HK-2 (cell line): Measurements from ENCODE around the gene GLB1L3.
"Not testable (repeated sequence)": the region's sequence is repeated elsewhere in the genome, so short reads cannot be mapped to it uniquely, and the experiment has no call there.

ENCODE experiments used
- DNase-seq: peaks from one replicate; pipeline ENCODE4 v3.0.0-alpha.2; 2018; ENCODE audit not compliant: unreplicated experiment

The GLB1L3 gene

DNA sequence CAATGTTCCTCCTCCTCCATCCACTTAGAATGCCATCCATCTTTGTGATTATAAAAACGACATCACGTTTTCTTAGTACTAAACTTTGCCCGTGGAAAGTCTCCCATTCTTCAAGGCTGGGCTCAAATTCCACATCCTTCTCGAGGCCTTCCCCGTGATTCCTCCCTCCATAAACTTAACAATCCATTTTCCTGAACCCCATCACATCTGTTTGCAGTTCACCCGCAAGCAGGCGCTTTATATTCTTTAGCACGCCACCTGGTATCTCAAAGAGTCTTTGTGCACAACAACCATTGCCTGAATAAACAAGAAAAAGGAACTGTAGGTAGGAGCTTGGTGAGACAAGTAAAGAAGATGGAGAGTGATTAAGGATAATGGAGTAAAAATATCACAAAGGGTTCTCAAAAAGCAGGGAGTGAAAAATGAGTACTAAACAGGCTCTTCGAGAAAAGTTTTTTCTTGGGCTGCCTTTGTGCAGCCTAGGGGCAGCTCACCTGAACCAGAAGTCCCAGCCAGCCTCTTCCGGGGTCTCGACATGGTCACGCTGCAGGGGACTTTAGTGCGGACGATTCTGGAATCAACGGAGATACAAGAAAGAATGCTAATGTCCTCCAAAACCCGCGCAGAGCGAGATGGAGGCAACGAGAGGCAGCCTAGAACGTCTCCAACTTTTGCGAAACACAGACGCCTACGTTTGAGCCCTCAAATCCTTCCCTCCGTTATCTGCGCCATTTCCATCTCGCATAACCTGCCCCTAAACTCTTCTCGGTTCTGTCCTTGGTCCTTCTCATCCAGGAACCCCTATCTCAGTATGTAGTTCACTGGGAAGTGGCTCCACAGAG is 23.6 kb upstream of the GLB1L3 start:
- DNase-seq = no peak

DNA sequence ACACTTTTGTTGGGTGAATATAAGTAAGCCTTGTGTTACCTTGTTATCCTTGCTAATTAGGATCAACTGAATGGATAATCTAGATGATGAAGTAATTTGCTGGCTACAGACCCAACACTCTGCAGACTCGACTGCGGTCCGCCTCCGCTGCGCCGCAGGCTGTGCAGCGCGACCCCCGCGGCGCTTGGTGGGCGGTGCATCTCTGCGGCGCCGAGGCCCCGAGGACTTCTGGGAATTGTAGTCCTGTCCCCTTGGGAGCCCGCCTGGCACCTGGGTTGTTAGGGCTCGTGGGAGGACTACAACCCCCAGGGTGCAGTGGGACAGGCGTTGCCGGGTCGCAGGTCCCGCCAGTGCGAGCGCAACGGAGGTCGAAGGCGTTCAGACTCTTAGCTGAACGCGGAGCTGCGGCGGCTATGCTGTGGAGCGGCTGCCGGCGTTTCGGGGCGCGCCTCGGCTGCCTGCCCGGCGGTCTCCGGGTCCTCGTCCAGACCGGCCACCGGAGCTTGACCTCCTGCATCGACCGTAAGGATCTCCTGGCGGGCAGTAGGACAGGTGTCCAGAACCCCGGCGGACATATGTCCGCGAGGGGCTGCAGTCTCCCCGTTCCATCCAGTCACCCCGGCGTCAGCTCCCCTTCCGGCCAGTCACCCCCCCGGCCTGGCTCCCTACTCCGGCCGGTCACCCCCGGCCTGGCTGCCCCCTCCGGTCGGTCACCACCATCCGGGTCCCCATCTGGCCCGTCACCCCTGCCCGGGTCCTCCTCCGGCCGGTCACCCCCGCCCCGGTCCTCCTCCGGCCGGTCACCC is 22.8 kb upstream of the GLB1L3 start, which contains the start of the genes ACAD8 and THYN1:
Gene ACAD8, plus strand, starts transcription at position 381 of the 806 bp plus-strand sequence. Its CDS starts 33 bp downstream, at position 414.
Gene THYN1, minus strand, starts transcription at position 165 of the 806 bp plus-strand sequence. CDS start 470 bp downstream, outside the sequence.
- peak; percentile 89 for DNase-seq

DNA sequence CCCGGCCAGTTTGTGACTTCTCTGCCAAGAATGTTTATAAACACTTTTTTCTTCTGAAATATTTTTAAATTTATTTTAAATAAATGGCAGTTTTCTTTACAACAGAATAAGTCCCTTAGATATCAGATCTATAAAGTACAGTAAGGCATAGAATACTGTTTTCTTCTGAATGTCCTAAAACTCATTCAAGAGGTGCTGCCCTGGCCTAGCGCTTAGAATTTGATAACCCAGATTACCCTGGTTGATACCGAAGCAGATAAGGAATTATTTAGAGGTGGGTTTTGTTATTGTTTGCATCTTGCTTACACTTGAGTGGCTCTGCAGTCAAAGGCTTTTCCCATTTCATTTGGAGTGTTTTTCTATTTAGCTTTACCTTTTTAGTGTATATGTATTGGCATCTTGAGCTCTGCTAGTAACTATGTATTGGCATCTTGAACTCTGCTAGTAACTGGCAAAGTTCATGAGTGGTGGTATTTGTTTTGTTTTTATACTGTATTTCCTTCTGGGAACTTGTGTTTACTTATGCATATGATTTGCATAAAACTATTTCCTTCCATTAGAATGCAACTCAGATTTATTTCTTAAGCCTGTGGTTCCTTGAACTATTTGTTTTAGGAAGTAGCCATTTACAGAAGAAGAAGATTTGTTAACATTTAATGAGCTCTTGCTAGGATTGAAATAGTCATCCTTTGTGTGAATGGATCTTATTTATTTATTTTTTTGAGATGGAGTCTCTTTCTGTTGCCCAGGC is 21.6 kb upstream of the GLB1L3 start:
- no peak for DNase-seq

DNA sequence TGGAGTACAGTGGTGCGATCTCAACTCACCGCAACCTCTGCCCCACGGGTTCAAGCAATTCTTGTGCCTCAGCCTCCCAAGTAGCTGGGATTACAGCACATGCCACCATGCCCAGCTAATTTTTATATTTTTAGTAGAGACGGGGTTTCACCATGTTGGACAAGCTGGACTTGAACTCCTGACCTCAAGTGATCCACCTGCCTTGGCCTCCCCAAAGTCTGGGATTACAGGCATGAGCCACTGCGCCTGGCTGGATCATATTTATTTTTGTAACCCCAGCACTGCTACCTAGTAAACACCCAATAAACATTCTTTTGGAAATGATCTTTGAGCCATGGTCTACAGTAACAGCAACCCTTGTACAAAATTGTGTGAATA is 21.0 kb upstream of the GLB1L3 start:
- not testable (repeated sequence) for DNase-seq

DNA sequence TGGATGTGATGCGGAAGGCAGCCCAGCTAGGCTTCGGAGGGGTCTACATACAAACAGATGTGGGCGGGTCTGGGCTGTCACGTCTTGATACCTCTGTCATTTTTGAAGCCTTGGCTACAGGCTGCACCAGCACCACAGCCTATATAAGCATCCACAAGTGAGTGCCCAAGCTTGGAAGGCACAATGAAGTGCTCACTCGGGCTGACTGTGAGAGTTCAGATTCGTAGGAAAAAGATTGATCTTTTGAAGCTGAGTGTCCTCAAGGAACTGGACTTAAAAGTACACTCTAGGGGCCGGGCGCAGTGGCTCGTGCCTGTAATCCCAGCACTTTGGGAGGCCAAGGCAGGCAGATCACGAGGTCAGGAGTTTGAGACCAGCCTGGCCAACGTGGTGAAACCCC is 19.1 kb upstream of the GLB1L3 start:
- DNase-seq = no peak

DNA sequence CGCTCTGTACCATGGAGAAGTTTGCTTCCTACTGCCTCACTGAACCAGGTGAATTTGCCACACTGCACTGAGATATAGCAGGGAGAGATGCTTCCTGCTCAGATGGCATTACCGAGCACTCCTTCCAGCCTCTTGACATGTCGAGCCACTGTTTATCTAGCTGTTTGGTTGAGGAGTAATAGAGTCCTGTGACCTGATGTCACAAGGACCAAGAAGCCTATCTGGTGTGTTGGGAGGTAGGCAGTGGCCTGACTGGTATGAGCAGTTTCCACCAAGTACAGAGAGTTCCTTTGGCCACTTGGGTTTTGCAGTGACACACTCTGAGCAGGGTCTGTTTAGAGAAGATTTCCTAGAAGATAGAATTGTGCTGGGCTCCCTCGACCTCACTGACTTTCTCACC is 17.6 kb upstream of the GLB1L3 start:
- no peak for DNase-seq

DNA sequence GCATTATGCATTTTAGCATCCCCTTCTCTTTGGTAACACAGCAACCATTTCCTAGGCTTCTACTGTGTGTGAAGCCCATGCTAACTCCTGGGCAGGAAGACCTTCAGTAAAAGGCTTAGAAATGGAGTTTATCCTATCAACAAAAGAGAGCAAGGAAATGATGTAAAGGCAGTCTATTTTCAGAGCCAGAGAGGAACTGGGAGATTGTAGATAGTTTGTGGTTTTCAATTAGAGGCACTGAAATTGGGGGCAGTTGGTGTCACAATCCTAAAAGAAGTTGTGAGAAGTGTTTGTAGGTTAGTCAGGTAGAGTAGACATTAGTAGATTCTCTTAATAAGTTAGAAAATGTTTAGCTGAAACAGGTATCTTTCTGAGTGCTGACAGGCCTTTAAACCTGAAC is 15.7 kb upstream of the GLB1L3 start:
- no peak for DNase-seq

DNA sequence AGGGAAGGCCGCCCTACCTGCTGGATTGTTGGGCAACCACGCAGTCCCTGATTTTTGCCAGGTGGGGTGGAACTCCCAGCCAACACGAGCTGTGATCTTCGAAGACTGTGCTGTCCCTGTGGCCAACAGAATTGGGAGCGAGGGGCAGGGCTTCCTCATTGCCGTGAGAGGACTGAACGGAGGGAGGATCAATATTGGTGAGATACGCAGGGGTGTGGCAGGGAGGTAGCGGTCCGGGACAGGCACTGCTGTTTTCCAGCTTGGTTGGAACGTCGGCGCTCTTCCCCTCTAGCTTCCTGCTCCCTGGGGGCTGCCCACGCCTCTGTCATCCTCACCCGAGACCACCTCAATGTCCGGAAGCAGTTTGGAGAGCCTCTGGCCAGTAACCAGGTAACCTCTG is 15.2 kb upstream of the GLB1L3 start:
- no peak for DNase-seq

DNA sequence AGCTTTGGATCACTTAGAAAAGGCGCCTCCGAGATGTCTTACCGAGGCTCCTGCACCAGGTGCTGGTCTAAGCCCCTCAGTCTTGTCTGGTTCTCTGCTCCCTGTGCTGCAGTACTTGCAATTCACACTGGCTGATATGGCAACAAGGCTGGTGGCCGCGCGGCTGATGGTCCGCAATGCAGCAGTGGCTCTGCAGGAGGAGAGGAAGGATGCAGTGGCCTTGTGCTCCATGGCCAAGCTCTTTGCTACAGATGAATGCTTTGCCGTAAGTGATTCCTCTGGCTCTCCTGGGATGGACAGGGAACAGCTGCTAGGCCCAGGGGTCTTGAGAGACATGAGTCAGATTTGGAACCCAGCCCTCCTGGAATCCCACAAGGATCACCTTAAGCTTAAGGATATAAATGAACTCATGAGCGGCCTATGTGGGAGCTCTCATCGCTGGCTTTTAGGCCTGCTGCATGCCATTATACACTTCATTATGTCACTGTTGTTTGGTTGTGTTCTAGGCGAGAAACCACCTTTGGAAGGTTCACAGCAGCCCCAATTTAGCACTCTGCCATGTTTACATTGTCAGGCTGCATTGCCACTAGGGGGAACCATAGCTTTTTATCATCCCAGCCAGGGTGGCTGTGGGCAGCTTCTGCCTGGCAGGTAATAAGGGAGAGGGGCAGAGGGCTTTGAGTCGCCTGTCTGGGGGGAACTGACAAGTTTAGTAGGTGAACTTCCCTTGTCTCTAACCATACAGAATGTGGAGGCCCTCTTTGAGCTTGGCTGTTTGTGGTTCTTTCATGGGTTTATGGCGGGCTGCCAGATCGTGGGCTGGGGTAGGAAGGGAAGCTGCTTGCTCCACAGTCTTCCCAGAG is 14.3 kb upstream of the GLB1L3 start:
- no peak for DNase-seq

DNA sequence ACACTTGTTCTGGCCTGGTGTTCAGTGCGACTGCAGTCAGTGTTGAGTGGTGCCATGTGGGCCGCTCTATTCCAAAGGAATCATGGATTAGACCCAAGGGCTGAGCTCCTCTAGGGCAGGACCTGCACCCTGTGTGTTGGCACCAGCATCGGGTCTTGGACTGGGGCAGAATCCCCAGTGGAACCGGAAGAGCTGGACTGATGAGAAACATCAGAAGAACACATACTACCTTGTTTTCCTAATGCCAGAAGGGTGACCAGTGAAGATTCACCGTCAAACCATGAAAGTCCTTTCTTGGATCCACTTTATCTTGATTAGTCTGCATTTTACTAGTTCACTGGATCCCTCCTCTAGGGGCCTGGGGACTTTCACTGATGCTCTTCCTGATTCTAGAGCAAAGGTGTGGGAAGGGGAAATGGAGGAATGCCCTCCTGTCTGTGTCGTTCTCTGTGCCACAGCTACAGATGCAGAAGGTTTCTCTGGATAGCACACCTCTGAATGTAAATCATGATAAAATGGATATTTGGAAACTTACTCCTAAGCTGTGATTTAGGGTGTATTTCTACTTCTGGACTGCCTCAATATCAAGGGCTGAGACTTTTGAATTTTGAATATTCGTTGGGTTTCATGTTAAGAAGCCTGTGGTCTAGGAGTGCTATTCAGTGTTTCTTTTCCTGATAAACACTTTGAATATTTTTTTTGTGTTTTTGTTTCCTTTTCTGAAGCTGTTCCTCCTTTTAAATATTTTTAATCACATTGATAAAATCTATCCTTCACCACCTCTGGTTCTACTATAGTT is 11.0 kb upstream of the GLB1L3 start:
- DNase-seq = no peak

DNA sequence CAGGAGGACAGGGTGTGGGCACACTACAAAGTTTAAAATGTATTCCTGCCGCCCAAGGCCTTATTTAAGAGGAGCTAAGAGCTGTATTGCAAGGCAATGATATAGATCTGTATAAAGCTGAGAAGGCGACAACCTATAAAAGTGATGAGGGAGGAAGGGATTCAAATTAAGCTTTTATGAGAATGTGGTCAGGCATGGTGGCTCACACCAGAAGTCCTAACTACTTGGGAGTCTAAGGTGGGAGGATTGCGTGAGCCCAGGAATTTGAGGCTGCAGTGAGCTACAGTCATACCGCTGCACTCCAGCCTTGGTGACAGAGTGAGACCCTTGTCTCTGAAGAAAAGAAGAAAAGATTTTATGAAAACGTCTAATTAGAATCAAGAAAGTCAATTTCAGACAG is 9.7 kb upstream of the GLB1L3 start:
- no peak for DNase-seq

DNA sequence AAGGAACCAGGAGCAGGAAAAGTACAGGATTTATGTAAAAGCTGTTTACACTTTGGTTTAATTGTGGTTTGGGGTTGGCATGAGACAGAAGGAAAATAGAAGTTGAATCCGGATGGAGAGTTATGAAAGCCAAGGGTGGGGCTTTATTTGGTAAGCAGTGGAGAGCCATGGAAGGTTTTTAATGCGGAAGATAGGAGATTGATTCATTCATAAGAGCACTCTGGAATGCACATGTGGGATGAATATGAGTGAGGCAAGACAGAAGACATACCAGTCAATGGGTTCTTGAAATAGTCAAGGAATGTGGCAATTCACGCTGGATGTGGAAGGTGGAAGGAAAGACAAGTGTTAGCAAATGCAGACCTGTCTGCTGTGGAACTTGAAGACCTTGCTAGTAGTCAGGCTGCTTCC is 9.3 kb upstream of the GLB1L3 start:
- no peak for DNase-seq

DNA sequence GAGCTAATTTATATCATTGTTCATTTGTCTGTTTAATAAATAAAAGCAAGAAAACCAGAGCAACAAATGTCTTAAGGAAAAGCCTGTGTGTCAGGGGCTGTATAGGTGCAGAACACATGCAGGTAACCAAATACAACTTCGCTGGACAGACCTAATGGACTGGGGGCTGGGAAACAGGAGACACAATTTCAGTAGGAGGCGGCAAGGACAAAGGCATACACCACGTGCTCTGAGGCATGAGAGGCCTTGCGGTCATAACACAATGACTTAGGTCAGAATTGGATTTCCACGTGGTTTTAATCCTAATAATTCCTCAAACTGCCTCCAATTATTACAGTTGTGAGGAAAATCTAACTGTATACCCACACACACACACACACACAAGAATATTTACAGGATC is 8.7 kb upstream of the GLB1L3 start:
- DNase-seq = no peak

DNA sequence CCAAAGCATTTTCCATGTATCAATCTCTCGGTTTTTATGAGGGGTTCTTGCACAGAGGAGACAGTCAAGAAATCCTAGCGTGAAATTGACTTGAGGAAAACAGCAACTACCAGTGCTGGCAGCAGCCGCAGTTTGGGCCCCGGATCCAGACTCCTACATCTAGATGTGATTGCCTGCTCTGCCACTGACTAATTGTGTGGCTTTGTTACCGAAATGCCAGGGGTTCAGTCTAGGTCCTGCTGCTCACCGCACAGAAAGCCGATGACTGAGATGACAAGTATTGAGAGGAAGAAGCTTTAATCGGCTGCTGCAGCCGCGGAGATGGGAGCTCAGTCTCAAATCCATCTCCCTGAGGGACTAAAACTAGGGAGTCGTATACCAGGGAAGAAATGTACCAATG is 8.2 kb upstream of the GLB1L3 start:
- no peak for DNase-seq

DNA sequence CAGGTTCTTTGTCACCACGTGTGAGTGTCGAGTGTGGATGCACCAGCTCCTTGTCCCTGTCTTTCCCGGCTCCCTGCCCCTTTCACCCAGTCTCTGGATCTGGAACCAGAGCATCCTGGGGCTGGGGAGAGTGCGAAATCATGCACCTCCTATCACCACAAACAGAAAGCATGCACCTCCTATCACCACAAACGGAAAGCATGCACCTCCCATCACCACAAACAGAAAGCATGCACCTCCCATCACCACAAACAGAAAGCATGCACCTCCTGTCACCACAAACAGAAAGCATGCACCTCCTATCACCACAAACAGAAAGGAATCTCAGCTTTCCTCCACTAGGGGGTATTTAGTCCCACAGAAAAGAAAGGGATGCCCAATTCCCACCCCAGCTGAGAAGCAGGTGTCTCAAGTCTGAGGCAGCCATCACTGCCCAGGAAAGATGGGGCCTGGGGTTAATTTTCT is 5.9 kb upstream of the GLB1L3 start:
- no peak for DNase-seq

DNA sequence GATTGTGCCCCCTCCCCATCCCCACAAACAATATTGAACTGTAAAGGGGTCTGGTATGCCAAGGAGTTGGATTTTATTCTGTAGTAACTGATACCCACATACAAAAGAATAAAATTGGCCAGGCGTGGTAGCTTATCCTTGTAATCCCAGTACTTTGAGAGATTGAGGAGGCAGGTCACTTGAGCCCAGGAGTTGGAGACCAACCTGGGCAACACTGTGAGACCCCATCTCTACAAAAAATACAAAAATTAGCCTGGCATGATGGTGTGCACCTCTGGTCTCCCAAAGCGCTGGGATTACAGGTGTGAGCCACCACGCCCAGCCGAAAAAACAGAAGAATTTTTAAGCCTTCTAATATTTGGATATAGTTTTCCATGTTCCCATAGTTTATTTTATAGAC is 4.2 kb upstream of the GLB1L3 start:
- DNase-seq = no peak

DNA sequence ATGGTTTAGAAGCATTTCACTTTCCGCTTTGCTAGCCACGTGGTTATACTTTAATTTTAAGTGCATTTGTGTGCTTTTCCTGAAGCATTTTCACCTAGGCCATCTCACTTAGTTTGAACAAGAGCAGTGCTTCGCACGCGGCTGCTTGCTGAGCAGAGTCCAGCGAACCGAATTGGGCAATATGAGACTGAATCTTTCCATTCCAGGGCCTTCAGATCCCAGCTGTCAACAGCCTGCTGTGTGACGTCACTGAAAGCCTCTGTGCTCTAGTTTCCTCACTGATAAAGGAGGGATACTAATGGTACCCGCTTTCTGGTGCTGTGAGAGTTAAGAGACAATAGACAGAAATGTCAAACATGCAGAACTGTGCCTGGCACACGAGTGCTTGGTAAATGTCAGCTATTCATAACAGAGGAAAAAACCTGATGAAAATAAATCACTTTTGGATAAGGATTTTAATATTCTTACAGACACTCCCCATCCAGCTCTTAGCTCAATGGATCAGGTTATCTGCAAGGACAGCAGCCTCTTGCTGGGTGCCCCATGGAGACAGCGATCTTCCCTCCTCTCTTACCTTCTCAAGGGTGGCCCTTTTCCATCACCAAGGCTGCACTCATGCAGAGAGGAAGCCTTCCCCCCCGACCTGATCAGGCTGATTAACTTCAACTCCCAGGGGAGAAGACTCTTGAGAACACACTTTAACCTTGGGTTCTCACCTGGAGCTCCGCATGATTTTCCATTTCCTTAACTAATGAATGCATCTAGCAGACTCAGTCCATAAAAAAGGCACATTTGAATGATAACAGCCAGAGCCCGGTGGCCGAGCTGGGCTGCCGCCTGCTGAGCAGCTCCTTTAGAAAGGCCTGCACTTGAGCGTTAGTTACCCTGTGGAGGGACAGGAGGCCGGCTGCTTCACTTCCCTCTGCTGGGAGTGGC is 3.5 kb upstream of the GLB1L3 start:
- DNase-seq = no peak

DNA sequence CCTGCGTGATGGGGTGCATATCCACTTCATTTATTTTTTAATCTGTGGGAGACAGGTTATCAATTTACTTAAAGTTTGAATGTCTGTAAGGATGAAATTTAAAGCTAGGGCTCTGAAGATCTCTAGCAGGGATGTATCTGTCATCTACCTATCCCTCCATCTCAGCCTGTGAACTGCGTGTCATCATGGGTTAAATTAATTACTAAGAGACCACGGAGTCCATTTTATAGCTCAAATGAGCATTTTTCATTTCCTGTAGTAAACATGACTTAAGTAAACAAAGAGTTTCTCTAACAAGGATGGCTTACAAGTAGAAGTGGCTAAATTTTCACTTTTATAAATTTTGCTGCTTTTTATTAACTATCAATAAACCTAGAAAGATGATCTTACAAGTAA is 2.9 kb upstream of the GLB1L3 start:
- DNase-seq = no peak

DNA sequence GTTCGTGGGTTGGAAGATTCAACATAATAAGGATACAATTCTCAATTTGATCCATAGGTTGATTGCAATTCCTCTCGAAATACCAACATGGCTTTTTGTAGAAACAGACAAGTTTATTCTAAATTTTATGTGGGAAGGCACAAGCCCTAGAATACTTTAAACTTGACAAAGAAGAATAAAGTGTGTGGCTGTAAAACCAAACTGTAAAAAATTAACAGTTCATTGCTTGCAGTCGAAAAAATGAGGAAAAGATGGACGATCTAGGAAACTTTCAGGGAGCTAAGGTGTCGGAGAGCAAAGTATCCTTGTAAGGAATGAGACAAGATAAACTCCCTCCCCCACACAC is 1.0 kb upstream of the GLB1L3 start:
- DNase-seq = no peak
